GM21360 (cell line): ENCODE data around the gene C21orf58.

Source experiments
- ATAC-seq: cut with Tn5 transposase; IDR thresholded peaks from one replicate; pipeline ENCODE4 v1.9.1; 2021; ENCODE audit warnings: mild to moderate bottlenecking, moderate library complexity; ENCODE audit not compliant: unreplicated experiment

Gene C21orf58

DNA sequence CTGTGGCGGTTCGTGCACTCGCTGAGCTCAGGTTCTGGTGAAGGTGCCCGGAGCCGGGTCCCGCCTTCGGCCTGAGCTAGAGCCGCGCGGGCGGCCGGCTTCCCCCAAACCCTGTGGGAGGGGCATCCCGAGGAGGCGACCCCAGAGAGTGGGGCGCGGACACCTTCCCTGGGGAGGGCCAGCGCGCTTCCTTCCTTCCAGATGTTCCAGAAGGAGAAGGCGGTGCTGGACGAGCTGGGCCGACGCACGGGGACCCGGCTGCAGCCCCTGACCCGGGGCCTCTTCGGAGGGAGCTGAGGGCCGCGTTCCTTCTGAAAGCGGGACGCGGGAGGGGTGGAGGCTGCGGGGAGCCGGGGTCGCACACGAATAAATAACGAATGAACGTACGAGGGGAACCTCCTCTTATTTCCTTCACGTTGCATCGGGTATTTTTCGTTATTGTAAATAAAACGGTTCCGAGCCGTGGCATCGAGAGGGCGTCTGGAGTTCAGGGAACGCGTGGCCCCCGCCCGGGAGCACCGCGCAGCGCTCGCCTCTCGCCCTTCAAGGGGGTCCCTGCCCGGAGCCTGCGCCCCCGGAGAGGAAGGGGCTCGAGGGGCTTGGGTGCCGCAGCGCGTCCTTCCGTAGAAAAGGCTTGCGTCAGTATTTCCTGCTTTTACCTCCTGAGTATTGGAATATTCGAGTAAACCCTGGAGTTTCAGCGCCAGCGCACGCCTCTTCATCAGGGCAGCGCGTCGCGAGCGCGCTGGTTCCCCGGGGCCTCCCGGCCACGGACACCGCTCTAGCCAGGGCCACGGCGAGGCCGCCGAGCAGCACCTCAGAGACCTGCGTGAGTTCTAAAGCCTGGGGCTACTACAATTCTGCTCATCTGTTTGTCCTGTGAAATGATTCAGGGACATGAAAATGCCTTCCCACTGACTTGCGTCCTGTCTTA lies 26.1 kb downstream of the C21orf58 start:
- no peak for ATAC-seq

GRCh38 chr21:46295996-46296752 lies 27.5 kb downstream of the C21orf58 start:
- ATAC-seq, result no peak

GRCh38 chr21:46295177-46295770 lies 28.4 kb downstream of the C21orf58 start:
- ATAC-seq, result no peak

DNA sequence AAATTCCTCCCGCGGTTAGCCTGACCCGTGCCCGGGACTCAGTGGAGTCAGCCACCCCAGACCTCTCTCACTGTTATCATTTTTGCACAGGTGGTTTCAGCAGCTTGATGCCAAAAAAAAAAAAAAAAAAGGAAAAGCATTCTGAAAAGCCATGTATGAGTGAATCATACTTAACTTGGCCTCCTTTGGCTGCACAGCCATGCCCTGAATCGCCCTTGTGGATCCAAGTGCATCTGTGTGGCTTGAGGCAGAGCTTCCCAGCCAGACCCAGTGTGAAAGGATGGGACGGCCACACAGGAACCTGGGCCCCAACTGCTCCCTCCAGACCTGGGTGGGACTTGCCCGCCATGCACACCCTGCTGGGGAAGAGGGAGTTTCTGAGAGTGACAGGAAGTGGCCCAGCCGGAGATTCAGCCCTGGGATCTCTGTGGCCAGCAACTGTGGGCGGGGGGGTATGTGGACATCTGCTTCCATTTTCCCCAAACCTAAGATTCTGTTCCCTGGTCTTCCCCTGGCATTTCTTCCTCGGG lies 29.0 kb downstream of the C21orf58 start:
- no peak for ATAC-seq

- ATAC-seq, result no peak
Observed at GRCh38 chr21:46291561-46291960, 32.1 kb downstream of the C21orf58 start.

- ATAC-seq, result no peak
Observed at GRCh38 chr21:46289655-46290179, 34.0 kb downstream of the C21orf58 start.

DNA sequence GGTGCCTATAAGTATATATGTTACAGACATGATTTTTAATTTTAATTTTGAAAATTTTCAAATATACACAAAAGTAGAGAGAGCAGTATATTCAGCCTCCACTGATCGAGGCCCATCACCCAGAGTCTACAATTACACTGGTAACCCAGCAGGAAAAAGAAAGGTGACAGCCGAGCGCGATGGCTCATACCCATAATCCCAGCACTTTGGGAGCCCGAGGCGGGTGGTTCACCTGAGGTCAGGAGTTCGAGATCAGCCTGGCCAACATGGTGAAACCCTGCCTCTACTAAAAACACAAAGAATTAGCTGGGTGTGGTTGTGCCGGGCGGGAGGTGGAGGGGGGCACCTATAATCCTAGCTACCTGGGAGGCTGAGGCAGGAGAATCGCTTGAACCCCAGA lies 36.1 kb downstream of the C21orf58 start:
- ATAC-seq, result no peak

DNA sequence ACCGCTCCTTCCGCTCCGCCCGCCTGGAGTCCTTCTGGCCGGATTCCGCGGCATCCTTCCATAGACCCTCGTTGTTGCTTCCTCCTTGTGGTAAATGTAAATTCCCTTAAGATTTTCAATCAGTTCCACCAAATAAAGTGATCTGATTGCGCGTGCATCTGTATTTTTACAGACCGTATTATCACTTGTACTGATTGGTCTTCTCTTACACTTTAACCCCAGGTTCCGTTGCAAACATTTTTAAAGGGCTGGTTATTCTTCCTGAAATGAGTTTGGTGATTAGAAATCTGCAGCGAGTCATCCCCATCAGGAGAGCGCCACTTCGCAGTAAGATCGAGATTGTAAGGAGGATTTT lies 37.0 kb downstream of the C21orf58 start:
- peak; percentile 20 for ATAC-seq

DNA sequence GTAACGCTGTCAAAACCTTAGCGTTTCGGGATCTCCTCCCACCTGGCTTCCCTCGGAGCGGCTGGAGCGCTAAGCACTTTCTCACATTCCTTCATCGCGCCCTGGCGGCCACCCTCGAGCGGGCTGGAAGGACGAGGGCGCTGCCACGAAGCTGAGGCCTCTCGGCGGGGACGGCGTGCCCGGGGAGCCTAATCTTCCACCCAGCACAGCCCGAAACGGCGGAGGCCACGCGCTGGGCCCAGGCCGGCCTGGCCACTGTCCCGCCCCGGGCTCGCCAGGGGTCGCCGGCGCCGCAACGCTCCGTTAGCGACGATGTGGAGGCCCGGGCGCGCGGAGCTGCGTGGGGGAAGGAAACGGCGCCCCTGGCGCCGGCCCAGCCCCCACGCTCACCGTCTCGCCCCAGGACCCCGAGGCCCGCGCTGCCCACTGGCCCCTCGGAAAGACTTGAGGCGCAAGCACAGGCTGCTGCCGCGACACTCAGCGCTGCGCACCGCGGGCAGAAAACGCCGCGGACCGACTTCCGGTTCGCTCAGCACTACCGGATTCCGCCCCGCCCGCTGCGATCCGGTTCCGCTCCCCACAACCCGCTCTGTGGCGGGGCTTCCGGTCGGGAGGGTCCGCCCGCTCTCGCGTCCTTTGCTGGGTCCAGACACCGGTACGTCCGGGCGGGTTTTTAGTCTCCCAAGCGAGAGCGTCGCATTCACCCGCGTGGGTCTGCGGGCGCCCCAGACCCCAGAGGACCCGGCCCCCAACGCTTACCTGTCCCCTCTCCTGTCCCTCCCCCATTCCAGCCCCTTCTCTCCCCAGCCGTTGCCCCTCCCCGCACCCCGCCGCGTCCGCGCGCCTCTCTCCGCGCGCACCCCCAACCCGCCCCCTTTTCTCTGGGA lies 37.7 kb downstream of the C21orf58 start, which contains the start of gene YBEY:
TSS of gene YBEY (plus strand) at position 582 of the 887 bp plus-strand sequence. CDS start 572 bp downstream, outside the sequence.
- ATAC-seq, result peak; percentile 75

- no peak for ATAC-seq
Observed at GRCh38 chr21:46285206-46285661, 38.4 kb downstream of the C21orf58 start, which contains the start of gene MCM3AP. Gene MCM3AP (minus strand): TSS chr21:46285611. CDS start chr21:46285286, 325 bp downstream.

DNA sequence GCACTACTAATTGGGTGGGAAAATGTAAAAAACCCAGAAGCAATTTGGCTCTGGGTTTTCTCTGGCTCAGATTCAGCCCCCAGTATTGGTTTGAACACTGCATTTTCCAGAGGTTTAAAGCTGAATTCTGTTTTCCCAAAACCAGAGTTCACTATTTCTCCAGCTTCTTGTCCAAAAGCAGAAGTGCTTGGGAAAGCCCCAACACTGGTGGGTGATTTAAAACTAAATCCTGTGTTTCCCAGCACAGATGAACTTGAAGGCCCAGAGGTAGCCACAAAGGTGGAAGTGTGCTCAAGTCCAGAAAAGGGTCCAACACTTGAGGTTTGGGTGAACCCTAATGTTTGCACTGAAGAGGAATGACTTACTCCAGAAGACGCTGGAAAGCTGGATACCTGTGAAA lies 38.9 kb downstream of the C21orf58 start:
- no peak for ATAC-seq

- no peak for ATAC-seq
Observed at GRCh38 chr21:46284077-46284644, 39.5 kb downstream of the C21orf58 start.

GRCh38 chr21:46274797-46275390 lies 48.8 kb downstream of the C21orf58 start:
- ATAC-seq, result no peak

DNA sequence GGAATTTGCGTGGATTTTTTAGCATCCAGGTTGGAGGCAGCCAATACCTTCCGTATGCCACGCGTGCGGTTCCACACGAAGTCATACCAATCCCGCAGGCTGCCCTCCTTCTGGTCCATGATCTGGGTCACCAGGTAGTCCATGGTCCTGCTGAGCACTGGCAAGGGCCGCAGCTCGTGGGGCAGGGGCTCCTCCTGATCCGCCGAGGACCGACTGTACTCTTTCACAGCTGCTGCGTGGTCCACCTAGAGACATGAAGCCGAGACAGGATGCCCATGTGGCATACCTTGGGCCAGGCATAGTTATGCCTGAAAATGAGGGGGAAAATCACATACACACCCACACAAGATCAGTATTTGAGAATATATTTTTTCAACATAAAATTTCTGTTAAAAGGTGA lies 50.3 kb downstream of the C21orf58 start:
- ATAC-seq, result no peak

- no peak for ATAC-seq
Observed at GRCh38 chr21:46269466-46269865, 54.2 kb downstream of the C21orf58 start.

DNA sequence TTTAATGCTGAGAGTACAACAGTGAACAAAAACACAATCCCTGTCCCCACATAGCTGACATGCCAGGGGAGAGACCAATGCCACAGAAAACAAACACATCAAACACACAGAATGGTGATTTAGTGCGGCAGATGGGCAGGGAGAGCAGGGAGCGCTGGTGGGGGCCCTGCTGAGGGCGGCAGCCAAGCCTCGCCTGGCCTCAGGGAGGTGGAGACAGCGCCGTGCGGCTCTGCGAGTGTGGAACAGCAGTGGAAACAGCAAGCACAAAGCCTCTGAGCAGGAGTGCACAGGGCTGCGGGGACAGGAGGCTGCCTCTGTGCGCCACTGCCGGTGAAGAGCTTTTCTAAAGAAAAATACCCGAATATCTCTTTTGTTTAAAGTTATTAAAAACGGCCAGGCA lies 55.3 kb downstream of the C21orf58 start:
- ATAC-seq, result no peak

- no peak for ATAC-seq
Observed at GRCh38 chr21:46266946-46267345, 56.7 kb downstream of the C21orf58 start.

DNA sequence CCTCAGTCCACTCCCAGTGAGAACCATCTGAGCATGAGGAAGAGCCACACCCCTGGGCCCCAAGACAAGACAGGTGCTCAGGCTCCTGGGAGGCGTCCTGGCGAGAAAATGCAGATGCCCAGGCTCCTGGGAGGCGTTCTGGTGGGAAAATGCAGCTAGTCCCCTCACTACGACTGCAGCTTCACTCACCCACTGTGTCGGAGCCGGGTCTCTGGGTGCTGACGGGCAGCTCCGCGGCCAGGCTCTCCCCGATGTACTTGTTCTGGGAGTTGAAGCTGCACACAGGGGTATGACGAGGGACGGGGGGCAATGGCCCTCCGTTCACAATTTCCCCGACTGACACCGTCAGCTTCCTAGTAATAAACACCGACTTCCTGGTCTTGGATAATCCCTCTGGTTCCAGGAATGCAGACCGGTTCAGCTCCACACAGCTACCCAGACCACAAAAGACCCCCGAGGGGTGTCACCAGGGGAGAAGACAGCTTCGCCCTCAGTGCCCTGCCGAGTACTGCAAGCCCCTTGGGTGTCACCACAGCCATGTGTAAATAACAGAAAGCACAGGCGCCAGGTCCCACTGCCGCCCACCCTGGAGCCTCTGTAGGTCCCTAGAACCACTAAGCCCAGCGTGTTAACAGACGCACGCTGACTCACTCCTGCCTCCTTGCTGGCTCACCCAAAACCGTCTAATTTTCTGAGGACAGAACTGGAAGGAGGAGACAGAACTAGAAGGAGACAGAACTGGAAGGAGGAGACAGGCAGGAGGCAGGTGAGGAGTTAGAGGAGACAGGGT lies 57.7 kb downstream of the C21orf58 start:
- ATAC-seq, result no peak
